SK-N-SH treated with all-trans-retinoic acid at 6 μM for 48 hours (cell line): ENCODE results near the gene SPATA3.
"Not testable (repeated sequence)": the region's sequence is repeated elsewhere in the genome, so short reads cannot be mapped to it uniquely, and the experiment has no call there.

ENCODE experiments used
- ATAC-seq: fragments of 200-7000 bp; cut with Tn5 transposase; 3 replicates; pipeline ENCODE4 v1.9.1; 2020; ENCODE audit warnings: mild to moderate bottlenecking, moderate library complexity
- ARNTL ChIP-seq: fragments of 450-650 bp; formaldehyde crosslinking; IDR thresholded peaks from 2 replicates; pipeline ENCODE4 v1.5.0; 2020; ENCODE audit warnings: low read depth, mild to moderate bottlenecking, moderate library complexity, borderline replicate concordance
- BACH2 ChIP-seq: fragments of 250-450 bp; sonication (Bioruptor Pico); IDR thresholded peaks from 2 replicates; pipeline ENCODE4 v1.9.0; 2021; ENCODE audit warnings: mild to moderate bottlenecking, borderline replicate concordance
- CSDC2 ChIP-seq: fragments of 250-450 bp; sonication (Bioruptor Pico); IDR thresholded peaks from 2 replicates; pipeline ENCODE4 v1.5.0; 2020; ENCODE audit warnings: mild to moderate bottlenecking, moderate library complexity
- CSRNP3 ChIP-seq: fragments of 250-450 bp; sonication (Bioruptor Pico); IDR thresholded peaks from 2 replicates; pipeline ENCODE4 v1.5.1; 2021; ENCODE audit warnings: mild to moderate bottlenecking, moderate library complexity
- ESRRG ChIP-seq: fragments of 250-450 bp; sonication (Bioruptor Pico); IDR thresholded peaks from 2 replicates; pipeline ENCODE4 v1.6.1; 2021; ENCODE audit warnings: mild to moderate bottlenecking
- OSR1 ChIP-seq: fragments of 250-450 bp; sonication (Bioruptor Pico); IDR thresholded peaks from 2 replicates; pipeline ENCODE4 v1.8.0; 2022; ENCODE audit warnings: moderate library complexity, mild to moderate bottlenecking, inconsistent platforms
- PATZ1 ChIP-seq: fragments of 250-450 bp; sonication (Bioruptor Pico); IDR thresholded peaks from 2 replicates; pipeline ENCODE4 v1.8.0; 2020; ENCODE audit warnings: mild to moderate bottlenecking, moderate library complexity, borderline replicate concordance
- PPARA ChIP-seq: fragments of 250-450 bp; sonication (Bioruptor Pico); IDR thresholded peaks from 2 replicates; pipeline ENCODE4 v1.5.0; 2020; ENCODE audit warnings: mild to moderate bottlenecking, borderline replicate concordance
- RARB ChIP-seq: fragments of 250-450 bp; sonication (Bioruptor Pico); IDR thresholded peaks from 2 replicates; pipeline ENCODE4 v1.8.0; 2021; ENCODE audit warnings: mild to moderate bottlenecking, moderate library complexity
- SNAI2 ChIP-seq: fragments of 250-450 bp; sonication (Bioruptor Pico); IDR thresholded peaks from 2 replicates; pipeline ENCODE4 v1.5.0; 2020; ENCODE audit warnings: mild to moderate bottlenecking, moderate library complexity
- TCF4 ChIP-seq: fragments of 250-450 bp; sonication (Bioruptor Pico); IDR thresholded peaks from 2 replicates; pipeline ENCODE4 v1.8.0; 2021; ENCODE audit warnings: mild to moderate bottlenecking, moderate library complexity, borderline replicate concordance
- TOX ChIP-seq: fragments of 250-450 bp; sonication (Bioruptor Pico); IDR thresholded peaks from 2 replicates; pipeline ENCODE4 v1.8.0; 2021; ENCODE audit warnings: mild to moderate bottlenecking, moderate library complexity, borderline replicate concordance
- TSHZ2 ChIP-seq: fragments of 250-450 bp; sonication (Bioruptor Pico); IDR thresholded peaks from 2 replicates; pipeline ENCODE4 v1.5.0; 2020; ENCODE audit warnings: mild to moderate bottlenecking, moderate library complexity
- ZC3H10 ChIP-seq: fragments of 250-450 bp; sonication (Bioruptor Pico); IDR thresholded peaks from 2 replicates; pipeline ENCODE4 v1.5.1; 2021; ENCODE audit warnings: mild to moderate bottlenecking, moderate library complexity
- ZFP3 ChIP-seq: fragments of 250-450 bp; sonication (Bioruptor Pico); IDR thresholded peaks from 2 replicates; pipeline ENCODE4 v1.5.0; 2020; ENCODE audit warnings: mild to moderate bottlenecking, moderate library complexity
- ZFP30 ChIP-seq: fragments of 450-650 bp; formaldehyde crosslinking; IDR thresholded peaks from 2 replicates; pipeline ENCODE4 v1.5.0; 2022; ENCODE audit warnings: mild to moderate bottlenecking, moderate library complexity
- ZNF565 ChIP-seq: fragments of 450-650 bp; formaldehyde crosslinking; conservative IDR thresholded peaks from 2 replicates; pipeline ENCODE4 v1.5.0; 2020; ENCODE audit warnings: low read depth, mild to moderate bottlenecking, moderate library complexity
- ZNF70 ChIP-seq: fragments of 450-650 bp; formaldehyde crosslinking; IDR thresholded peaks from 2 replicates; pipeline ENCODE4 v1.5.0; 2020; ENCODE audit warnings: mild to moderate bottlenecking, moderate library complexity
- ZNF8 ChIP-seq: fragments of 450-650 bp; formaldehyde crosslinking; IDR thresholded peaks from 2 replicates; pipeline ENCODE4 v1.5.0; 2020; ENCODE audit warnings: mild to moderate bottlenecking, moderate library complexity

The SPATA3 gene

GRCh38 chr2:231001921-231002320 lies 6.0 kb downstream of the SPATA3 start (continued):
- no peak for TF ChIP-seq CSRNP3 (CRISPR knock-in tag)
- TF ChIP-seq TOX, result no peak

GRCh38 chr2:231002641-231003040 lies 6.7 kb downstream of the SPATA3 start:
- TF ChIP-seq BACH2 (CRISPR knock-in tag) (no peak), CSRNP3 (CRISPR knock-in tag) (no peak), TSHZ2 (CRISPR knock-in tag) (no peak), OSR1 (CRISPR knock-in tag) (no peak), ESRRG (CRISPR knock-in tag) (no peak), TCF4 (CRISPR knock-in tag) (no peak), ZNF565 (CRISPR knock-in tag) (no peak)
- no peak for ATAC-seq

- ATAC-seq, result no peak
- no peak for TF ChIP-seq SNAI2 (CRISPR knock-in tag)
- no peak for TF ChIP-seq CSDC2
- TF ChIP-seq ZFP3 (CRISPR knock-in tag), result no peak
- TF ChIP-seq TSHZ2 (CRISPR knock-in tag), result no peak
- TF ChIP-seq ZC3H10, result no peak
- no peak for TF ChIP-seq RARB
- TF ChIP-seq ZNF8, result no peak
- TF ChIP-seq ARNTL, result no peak
- no peak for TF ChIP-seq TCF4 (CRISPR knock-in tag)
- no peak for TF ChIP-seq PATZ1 (CRISPR knock-in tag)
- TF ChIP-seq ZFP30 (CRISPR knock-in tag), result no peak
- TF ChIP-seq TOX, result no peak
- no peak for TF ChIP-seq PPARA (CRISPR knock-in tag)
- no peak for TF ChIP-seq ZNF70 (CRISPR knock-in tag)
Observed at GRCh38 chr2:231003186-231003585, 7.3 kb downstream of the SPATA3 start.

- not testable (repeated sequence) for ATAC-seq
Observed at GRCh38 chr2:231004930-231005329, 9.0 kb downstream of the SPATA3 start.
